Fibroblast of lung (primary cell): ENCODE results near the gene CACNA1E.

Experiments
- CTCF ChIP-seq, 2 donors: IDR thresholded peaks in 1 of 2; conservative IDR thresholded peaks in 1 of 2; 1 replicate in 1 of 2; 2 replicates in 1 of 2; pipeline ENCODE4 v1.5.1; 2011 to 2012; ENCODE audit warnings: low read length in 2 of 2, control low read depth in 1 of 2, inconsistent platforms in 1 of 2, low read depth in 1 of 2, mild to moderate bottlenecking in 1 of 2
- EZH2 ChIP-seq: IDR thresholded peaks from 2 replicates; pipeline ENCODE4 v1.5.1; 2012; ENCODE audit warnings: low read length, control low read depth, mild to moderate bottlenecking; ENCODE audit errors: missing control alignments

DNA sequence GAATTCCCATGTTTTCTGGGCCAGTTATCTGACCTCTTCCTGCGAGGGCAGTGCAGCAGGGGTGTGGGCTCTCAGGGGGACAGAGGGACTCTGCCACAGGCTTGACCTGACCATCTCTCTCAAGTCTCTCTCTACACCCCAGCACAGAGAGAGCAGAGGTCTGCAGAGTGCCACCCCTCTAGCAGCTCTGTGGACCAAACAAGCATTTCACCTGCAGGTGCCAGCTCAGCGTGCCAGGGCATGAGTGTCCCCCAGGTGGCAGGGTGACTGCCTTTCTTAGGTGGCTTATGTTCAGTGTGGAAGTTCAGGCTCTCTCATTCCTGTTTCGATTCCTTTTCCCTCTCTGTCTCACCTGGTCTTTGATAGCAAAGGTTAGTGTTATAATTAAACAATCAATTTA, 191.3 kb downstream of the CACNA1E start:
- TF ChIP-seq EZH2: no peak
- no peak for TF ChIP-seq CTCF (conservative IDR thresholded peaks at IDR 0.05 in 1 of 2, IDR thresholded peaks at IDR 0.05 in 1 of 2; ENCODE audit: low read depth in 1 of 2, low read length in 2 of 2)
